T-helper 17 cell (primary cell): Measurements from ENCODE around the gene NLGN1. TPM values are rescaled to one million over a fixed set of nuclear protein-coding genes. Genes with fewer than 3 reads are reported as not detected.

Experiments
- ATAC-seq: fragments of 150-1000 bp; cut with Tn5 transposase; 2 replicates; pipeline ENCODE4 v1.10.0; 2021; ENCODE audit warnings: mild to moderate bottlenecking, moderate library complexity
- DNase-seq, 3 donors: peaks; one replicate each; pipeline versions ENCODE4 v3.0.0 to v3.0.0-alpha.2; 2020 to 2021
- H3K9me3 ChIP-seq: one replicate; pipeline ENCODE4 v1.7.0; 2013; ENCODE audit warnings: low read length, mild to moderate bottlenecking; ENCODE audit not compliant: control insufficient read depth, poor library complexity, severe bottlenecking
- H3K27ac Mint-ChIP-seq: one replicate; pipeline ENCODE4 v1.8.0; 2022; ENCODE audit warnings: mild to moderate bottlenecking, moderate library complexity, mixed read lengths
- H3K27me3 Mint-ChIP-seq: one replicate; pipeline ENCODE4 v1.8.0; 2022; ENCODE audit warnings: mixed read lengths
- H3K36me3 Mint-ChIP-seq: one replicate; pipeline ENCODE4 v1.8.0; 2022; ENCODE audit warnings: low read depth, mixed read lengths
- H3K4me1 Mint-ChIP-seq: one replicate; pipeline ENCODE4 v1.8.0; 2022; ENCODE audit warnings: mild to moderate bottlenecking, mixed read lengths
- H3K4me3 Mint-ChIP-seq: one replicate; pipeline ENCODE4 v1.8.0; 2022; ENCODE audit warnings: mild to moderate bottlenecking, moderate library complexity, mixed read lengths
- total RNA-seq, 4 donors: library from RNA in 2 of 4; stranded (reverse) in 2 of 4; gene quantifications; one replicate each; pipeline ENCODE4 v1.2.3 and lab custom pipeline; 2022 to 2026

NLGN1 gene
- total RNA-seq, 2 donors from 2014 or later, result not detected

DNA sequence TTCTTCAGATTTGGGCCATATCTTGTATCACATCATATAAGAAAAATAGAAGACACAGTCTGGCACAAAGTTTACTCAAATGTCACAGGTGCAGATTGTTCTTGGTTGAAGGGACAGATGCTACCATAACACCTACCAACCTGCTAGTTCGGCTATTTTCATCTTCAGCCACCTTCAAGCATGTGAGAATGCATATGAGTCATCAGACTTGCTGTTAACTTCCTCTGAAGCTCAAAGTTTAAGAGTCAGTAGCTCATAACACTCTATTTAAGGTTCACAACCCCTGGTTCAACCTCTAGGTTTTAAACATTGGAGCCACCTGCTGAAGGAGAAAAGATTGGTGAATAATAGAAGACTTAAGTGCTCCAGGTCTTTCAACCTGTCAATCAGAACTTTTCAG is 522.8 kb downstream of the NLGN1 start:
- H3K4me1 Mint-ChIP-seq, result no peaks in the 10 kb centered on the region
- ATAC-seq, result no peak
- H3K36me3 Mint-ChIP-seq, result no peaks in the 10 kb centered on the region
- H3K4me3 Mint-ChIP-seq, result no peak overlapping the region
- no peaks in the 10 kb centered on the region for H3K9me3 ChIP-seq
- no peak overlapping the region for H3K27ac Mint-ChIP-seq
- no peaks in the 10 kb centered on the region for H3K27me3 Mint-ChIP-seq
- no peak for DNase-seq

DNA sequence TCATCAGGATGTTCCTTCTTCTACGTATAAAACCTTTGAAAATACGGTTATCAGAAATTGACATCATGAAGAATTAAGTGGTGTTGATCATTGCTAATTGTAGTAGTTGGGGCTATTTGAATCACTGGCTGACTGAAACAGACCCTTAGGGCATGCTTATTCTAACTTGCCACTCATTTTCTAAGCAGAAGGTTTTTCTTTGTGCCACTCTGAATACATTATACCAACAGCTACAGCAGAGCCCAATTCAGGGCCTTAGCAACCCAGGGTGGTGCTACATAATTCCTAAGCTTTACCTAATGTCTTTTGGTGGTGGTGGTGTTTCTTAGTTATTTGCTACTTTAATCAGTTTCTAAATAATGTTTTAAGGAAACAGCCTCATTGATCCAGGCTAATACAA is 524.2 kb downstream of the NLGN1 start:
- Mint-ChIP-seq H3K4me3 (no peak overlapping the region), H3K27ac (no peak overlapping the region), H3K4me1 (no peaks in the 10 kb centered on the region), H3K27me3 (no peaks in the 10 kb centered on the region), H3K36me3 (no peaks in the 10 kb centered on the region)
- no peaks in the 10 kb centered on the region for H3K9me3 ChIP-seq
- ATAC-seq, result no peak
- no peak for DNase-seq

DNA sequence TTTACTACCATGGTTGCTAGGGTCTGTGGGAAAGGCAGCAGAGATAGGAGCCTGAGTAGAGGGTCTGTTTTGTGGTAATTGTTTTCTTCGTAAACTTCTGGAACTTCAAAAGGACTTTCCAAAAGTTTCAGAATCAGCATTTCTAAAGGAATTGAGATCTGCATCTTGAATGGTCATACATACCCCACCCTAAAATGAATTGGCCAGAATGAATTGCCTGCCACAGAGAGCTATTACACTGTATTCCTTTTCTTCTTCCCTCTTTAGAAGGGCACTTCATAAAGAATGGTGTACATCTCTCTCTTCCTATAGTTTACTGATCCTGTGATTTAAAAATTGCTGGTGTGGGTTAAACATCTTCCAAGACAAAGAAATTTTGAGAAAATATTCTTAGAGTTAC is 525.7 kb downstream of the NLGN1 start:
- no peak for ATAC-seq
- Mint-ChIP-seq H3K4me1 (no peaks in the 10 kb centered on the region), H3K27ac (no peak overlapping the region), H3K4me3 (no peak overlapping the region), H3K27me3 (no peaks in the 10 kb centered on the region), H3K36me3 (no peaks in the 10 kb centered on the region)
- DNase-seq, result no peak
- H3K9me3 ChIP-seq, result no peaks in the 10 kb centered on the region

DNA sequence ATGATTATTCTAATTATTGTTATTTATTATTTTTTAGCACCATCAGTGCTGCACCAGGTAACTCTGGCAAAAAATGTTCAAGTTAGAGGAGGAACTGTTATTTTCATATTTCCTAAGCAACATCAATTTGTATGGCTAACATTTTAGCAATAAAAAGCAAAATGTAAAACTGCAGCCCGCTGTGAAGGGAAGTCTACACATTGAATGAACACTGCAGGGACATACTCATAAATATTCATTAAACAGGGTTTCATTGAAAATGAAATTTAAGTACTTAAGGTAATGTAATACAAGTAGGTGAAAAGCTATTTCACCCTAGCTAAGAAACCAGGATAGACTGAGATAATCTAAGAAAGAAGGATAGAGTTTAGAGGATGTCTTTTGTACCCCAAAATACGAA is 532.7 kb downstream of the NLGN1 start:
- no peaks in the 10 kb centered on the region for H3K27me3 Mint-ChIP-seq
- no peaks in the 10 kb centered on the region for H3K9me3 ChIP-seq
- H3K27ac Mint-ChIP-seq, result no peak overlapping the region
- no peaks in the 10 kb centered on the region for H3K36me3 Mint-ChIP-seq
- no peak overlapping the region for H3K4me3 Mint-ChIP-seq
- DNase-seq, result no peak
- no peaks in the 10 kb centered on the region for H3K4me1 Mint-ChIP-seq
- no peak for ATAC-seq

DNA sequence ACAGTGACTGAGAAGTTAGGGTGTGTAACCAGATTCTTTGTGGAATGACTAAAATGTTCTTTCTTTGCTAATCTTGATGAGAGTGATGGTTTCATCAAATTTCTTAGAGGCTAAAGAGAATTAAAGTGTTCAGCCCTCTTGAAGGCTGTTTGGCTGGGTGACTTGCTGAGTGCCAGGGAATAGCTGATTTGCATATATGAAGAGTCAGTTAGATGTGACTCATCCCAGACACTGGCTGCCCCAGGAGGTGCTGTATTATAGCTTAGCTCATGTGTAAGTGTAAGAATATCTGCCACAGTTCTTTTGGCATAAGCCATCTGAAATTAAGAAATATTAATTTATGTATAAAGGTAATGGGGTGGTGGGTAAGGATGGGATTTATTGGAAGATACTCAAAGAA is 535.1 kb downstream of the NLGN1 start:
- DNase-seq, result no peak
- no peaks in the 10 kb centered on the region for H3K36me3 Mint-ChIP-seq
- H3K4me3 Mint-ChIP-seq, result no peak overlapping the region
- ATAC-seq, result no peak
- no peak overlapping the region for H3K27ac Mint-ChIP-seq
- H3K4me1 Mint-ChIP-seq, result no peaks in the 10 kb centered on the region
- no peaks in the 10 kb centered on the region for H3K27me3 Mint-ChIP-seq
- no peaks in the 10 kb centered on the region for H3K9me3 ChIP-seq

DNA sequence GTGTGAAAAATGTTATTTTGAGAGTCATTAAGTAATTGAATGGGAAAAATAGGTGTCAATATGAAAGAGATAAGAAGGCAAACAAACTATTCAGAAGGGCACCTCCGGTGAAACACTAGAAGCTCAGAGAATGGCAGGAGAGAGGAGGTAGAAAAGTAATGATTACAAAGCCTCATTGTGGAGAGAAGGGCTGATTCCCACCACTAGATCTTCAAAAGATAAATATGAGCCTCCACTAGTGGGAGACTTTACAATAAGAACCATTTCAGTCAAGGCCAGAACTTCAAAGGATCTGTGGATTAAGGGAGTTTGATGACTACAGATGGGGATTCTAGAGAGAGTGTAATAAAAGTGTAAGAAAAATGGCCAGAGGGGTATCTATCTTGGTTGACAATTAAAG is 535.6 kb downstream of the NLGN1 start:
- no peaks in the 10 kb centered on the region for H3K9me3 ChIP-seq
- no peak for DNase-seq
- Mint-ChIP-seq H3K36me3 (no peaks in the 10 kb centered on the region), H3K27me3 (no peaks in the 10 kb centered on the region), H3K4me3 (no peak overlapping the region), H3K4me1 (no peaks in the 10 kb centered on the region), H3K27ac (no peak overlapping the region)
- no peak for ATAC-seq

DNA sequence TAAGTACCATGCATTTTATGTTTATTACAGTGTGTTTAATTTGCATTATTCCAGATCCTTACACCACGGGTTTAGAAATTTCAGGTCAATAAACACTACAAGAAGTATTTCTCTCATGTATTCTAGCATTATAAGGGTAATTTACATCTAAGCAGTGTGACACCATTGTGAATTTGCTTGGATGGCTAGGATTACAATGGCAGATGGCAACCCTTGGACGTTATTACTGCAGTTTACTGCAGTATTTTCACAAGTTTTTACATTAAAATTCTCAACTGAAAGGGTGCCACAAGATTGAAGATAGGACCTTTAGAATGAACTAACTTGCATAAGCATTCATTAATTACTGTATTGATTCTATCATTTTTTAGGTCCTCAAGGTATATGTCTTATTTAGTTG is 538.8 kb downstream of the NLGN1 start:
- no peaks in the 10 kb centered on the region for H3K27me3 Mint-ChIP-seq
- no peaks in the 10 kb centered on the region for H3K9me3 ChIP-seq
- H3K4me3 Mint-ChIP-seq, result no peak overlapping the region
- DNase-seq, result no peak
- H3K4me1 Mint-ChIP-seq, result no peaks in the 10 kb centered on the region
- H3K36me3 Mint-ChIP-seq, result no peaks in the 10 kb centered on the region
- no peak overlapping the region for H3K27ac Mint-ChIP-seq
- no peak for ATAC-seq

DNA sequence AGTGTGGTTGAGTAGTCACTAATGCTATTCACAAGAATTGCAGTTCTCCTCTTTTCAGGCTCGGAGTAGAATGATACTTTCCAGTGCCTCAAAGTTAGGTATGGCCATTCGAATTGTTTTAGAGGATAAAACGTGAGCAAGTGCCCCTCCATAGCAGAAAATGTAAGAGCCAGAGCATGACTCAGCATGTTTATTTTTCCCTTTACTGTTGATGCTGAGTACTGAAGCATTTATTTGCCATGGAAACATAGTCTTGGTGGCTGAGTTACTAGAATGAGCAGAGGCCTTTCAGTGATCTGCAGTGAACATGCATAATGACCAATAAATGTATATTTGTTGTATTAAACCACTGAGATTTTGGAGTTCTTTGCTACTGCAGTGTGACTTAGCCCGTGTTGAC is 540.6 kb downstream of the NLGN1 start:
- Mint-ChIP-seq H3K4me3 (no peak overlapping the region), H3K36me3 (no peaks in the 10 kb centered on the region), H3K27me3 (no peaks in the 10 kb centered on the region), H3K4me1 (no peaks in the 10 kb centered on the region), H3K27ac (no peak overlapping the region)
- no peak for DNase-seq
- H3K9me3 ChIP-seq, result no peaks in the 10 kb centered on the region
- no peak for ATAC-seq

DNA sequence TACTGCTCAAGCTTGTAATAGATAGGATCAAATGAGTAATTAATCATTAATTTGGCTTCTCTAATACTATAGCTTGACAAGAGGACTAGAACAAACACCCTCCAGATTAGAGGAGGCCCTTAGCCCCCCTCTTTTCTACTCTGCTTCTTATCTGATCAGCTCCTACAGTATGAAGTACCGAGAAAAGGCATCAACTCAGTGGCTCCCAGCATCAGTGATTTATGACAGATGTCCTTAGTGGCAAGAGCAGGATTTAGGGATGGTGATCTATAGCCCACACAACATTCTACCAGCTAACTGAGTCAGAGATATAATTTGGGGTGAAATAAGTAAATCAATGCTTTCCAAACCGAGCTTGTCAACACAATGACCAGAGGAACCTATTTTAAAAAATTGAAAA is 541.1 kb downstream of the NLGN1 start:
- Mint-ChIP-seq H3K36me3 (no peaks in the 10 kb centered on the region), H3K27me3 (no peaks in the 10 kb centered on the region), H3K4me1 (no peaks in the 10 kb centered on the region), H3K27ac (no peak overlapping the region), H3K4me3 (no peak overlapping the region)
- DNase-seq (no peak), ATAC-seq (no peak)
- H3K9me3 ChIP-seq, result no peaks in the 10 kb centered on the region

DNA sequence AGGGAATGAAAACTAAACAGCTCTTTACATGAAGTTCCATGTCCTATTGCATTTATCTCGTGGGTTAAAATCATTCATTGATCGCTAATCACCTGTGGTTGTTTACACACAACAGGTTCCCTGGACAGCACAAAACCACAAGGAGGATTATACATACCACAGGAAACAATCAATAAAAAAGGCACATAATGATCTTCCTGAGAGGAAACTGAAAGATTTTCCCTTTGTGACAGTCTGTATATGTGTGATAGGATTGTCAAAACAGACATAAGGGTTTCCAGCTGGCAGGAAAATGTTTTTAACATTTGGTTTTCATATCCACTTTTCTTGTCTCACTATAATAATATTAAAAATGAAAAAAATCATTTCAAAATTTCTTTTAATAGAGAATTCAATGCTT is 541.8 kb downstream of the NLGN1 start:
- H3K4me1 Mint-ChIP-seq, result no peaks in the 10 kb centered on the region
- no peak overlapping the region for H3K27ac Mint-ChIP-seq
- ATAC-seq, result no peak
- H3K9me3 ChIP-seq, result no peaks in the 10 kb centered on the region
- no peaks in the 10 kb centered on the region for H3K27me3 Mint-ChIP-seq
- DNase-seq, result no peak
- H3K36me3 Mint-ChIP-seq, result no peaks in the 10 kb centered on the region
- no peak overlapping the region for H3K4me3 Mint-ChIP-seq

DNA sequence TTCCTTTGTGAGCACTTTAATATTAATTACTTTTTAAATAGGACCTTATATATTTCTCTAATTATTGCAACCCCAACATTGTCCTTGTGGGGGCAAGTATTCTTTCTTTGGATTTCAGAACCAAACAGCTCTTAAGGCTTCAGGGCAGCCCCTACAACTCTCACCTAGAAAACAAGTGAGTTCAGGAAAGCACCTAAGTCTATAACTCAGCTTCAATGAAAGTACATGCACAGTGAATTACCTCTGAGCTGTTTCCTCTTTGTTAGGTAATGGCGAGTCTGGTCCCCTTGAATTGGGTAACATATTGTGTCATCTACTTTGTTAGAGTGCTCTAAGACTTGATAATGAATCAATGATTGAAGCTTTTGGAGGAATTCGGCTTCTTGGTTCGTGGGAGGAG is 545.7 kb downstream of the NLGN1 start:
- Mint-ChIP-seq H3K36me3 (no peaks in the 10 kb centered on the region), H3K4me3 (no peak overlapping the region), H3K4me1 (no peaks in the 10 kb centered on the region), H3K27ac (no peak overlapping the region), H3K27me3 (no peaks in the 10 kb centered on the region)
- H3K9me3 ChIP-seq, result no peaks in the 10 kb centered on the region
- no peak for DNase-seq
- ATAC-seq, result no peak

DNA sequence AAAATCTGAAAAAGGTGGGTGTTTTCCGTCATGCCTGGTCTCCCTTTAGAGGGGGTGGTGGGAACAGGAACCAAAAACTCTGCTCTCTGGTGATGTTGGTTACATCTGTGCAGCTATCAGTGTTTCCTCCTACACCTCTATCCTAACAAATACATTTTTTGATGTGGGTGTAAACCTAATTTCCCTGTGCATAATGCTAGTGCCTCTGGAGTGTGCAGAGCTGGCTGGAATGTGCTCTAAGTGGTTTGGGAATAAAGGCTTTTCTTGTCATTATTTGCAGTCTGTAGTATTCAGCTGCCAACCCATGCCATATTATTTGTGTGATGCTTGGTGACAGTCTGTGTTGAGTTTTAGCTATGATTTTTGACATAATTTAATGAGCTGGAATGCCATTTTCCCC is 547.6 kb downstream of the NLGN1 start:
- H3K27me3 Mint-ChIP-seq, result no peaks in the 10 kb centered on the region
- H3K27ac Mint-ChIP-seq, result no peak overlapping the region
- no peak for DNase-seq
- H3K4me3 Mint-ChIP-seq, result no peak overlapping the region
- H3K9me3 ChIP-seq, result no peaks in the 10 kb centered on the region
- H3K4me1 Mint-ChIP-seq, result no peaks in the 10 kb centered on the region
- no peaks in the 10 kb centered on the region for H3K36me3 Mint-ChIP-seq
- no peak for ATAC-seq

DNA sequence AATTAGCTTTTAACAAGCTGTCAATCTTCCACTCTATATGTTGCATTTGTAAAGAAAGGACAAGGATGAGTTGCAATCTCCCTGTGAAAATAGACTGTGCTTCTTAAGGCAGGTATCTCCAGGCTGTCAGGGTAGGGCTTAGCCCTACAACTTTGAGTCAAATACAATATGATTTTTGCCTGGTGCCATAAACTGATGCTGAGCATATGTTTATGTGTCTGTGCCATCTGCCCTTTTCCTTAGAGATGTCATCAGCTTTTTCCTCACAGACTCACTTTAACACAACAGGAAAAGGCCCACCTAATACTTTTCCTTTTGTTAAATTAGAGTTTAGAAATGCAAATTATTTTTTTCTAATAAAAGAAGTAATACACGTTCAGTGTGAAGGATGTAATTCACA is 548.3 kb downstream of the NLGN1 start:
- Mint-ChIP-seq H3K27ac (no peak overlapping the region), H3K36me3 (no peaks in the 10 kb centered on the region), H3K27me3 (no peaks in the 10 kb centered on the region), H3K4me3 (no peak overlapping the region), H3K4me1 (no peaks in the 10 kb centered on the region)
- no peak for DNase-seq
- no peak for ATAC-seq
- no peaks in the 10 kb centered on the region for H3K9me3 ChIP-seq

DNA sequence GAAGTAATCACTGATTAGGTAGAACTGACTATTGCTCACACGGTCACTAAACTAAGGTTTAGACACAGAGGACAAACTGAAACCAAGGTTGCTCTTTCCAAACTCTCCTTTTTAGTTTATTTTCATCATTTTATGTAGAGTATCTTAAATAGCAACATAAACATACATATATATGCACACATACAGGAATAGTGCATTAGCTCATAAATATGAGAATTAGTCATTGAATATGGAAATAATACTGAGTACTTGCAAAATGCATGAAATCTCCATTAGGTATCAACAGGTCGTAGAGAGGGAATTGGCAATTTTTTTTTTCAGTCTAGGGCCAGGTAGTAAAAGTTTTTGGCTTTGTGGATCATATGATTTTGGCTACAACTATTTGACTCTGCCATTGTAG is 557.1 kb downstream of the NLGN1 start:
- ATAC-seq (no peak), DNase-seq (no peak)
- H3K27ac Mint-ChIP-seq, result no peak overlapping the region
- no peaks in the 10 kb centered on the region for H3K36me3 Mint-ChIP-seq
- H3K9me3 ChIP-seq, result no peaks in the 10 kb centered on the region
- no peaks in the 10 kb centered on the region for H3K27me3 Mint-ChIP-seq
- no peak overlapping the region for H3K4me3 Mint-ChIP-seq
- H3K4me1 Mint-ChIP-seq, result no peaks in the 10 kb centered on the region

DNA sequence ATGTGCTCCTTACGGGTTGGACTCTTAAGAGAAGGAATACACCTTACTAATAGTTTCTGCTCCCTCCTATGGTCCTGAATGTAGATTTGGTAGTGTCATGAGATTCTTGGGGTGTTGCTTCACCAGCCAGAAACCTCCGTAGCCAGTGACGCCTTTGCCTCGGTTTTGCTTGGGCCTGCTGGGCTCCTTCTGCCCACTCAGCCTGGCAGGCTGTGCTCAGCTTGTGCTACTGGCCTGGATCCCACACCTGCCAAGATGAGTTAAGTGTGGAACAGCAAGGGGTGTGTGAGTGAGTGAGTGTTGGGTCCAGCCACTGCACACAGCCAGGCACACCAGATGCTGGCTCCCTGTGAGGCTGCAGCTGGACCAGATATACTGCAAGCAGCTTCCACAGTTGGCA is 560.1 kb downstream of the NLGN1 start:
- DNase-seq (no peak), ATAC-seq (no peak)
- H3K9me3 ChIP-seq, result no peaks in the 10 kb centered on the region
- H3K4me3 Mint-ChIP-seq, result no peak overlapping the region
- H3K4me1 Mint-ChIP-seq, result no peaks in the 10 kb centered on the region
- no peak overlapping the region for H3K27ac Mint-ChIP-seq
- H3K27me3 Mint-ChIP-seq, result no peaks in the 10 kb centered on the region
- H3K36me3 Mint-ChIP-seq, result no peaks in the 10 kb centered on the region
